PC-3 (cell line): ENCODE measurements around the gene TAS1R3.

ENCODE experiments used
- EZH2 ChIP-seq: fragments of 300-600 bp; sonication (generic); IDR thresholded peaks from one replicate; pipeline ENCODE4 v1.6.1; 2017; ENCODE audit warnings: antibody characterized with exemption, mild to moderate bottlenecking, low read length; ENCODE audit not compliant: unreplicated experiment
- TF ChIP-seq, protein P1 (sequence below): fragments of 300-600 bp; sonication (generic); conservative IDR thresholded peaks from 2 replicates; pipeline ENCODE4 v1.5.1; 2017; ENCODE audit warnings: antibody characterized with exemption, low read depth, mild to moderate bottlenecking, low read length

DNA sequence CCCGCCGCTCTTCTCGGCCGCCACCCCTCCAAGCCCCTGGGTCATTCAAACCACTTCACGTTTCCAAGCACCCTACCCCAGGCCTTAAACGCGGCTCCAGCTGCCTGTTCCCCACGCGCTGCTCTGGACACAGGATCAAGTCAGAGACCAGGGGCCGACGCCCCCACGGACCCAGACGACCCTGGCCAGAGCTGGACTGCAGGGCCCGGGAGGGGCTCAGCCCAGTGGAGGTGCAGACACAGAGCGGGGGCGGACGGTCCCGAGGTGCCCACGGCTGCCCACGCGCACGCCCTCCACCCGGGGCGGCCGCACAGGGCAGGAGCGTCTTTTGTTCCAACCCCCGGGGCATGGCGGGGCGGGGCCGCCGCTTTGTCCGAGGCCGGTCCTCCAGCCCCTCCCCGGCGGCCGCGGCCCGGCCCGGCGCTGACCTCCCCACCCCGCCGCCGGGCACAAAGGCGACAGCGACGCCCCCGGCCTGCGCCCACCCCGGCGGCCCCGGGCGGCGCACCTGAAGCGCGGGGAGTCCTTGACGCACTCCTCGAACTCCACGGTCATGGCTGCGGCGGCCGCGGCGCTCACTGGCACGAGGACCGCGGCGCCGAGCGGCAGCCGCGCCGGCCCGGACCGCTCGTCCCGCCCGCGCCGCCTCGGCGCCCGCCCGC, 23.7 kb upstream of the TAS1R3 start:
- TF ChIP-seq EZH2 = no peak
- TF ChIP-seq, protein P1, sequence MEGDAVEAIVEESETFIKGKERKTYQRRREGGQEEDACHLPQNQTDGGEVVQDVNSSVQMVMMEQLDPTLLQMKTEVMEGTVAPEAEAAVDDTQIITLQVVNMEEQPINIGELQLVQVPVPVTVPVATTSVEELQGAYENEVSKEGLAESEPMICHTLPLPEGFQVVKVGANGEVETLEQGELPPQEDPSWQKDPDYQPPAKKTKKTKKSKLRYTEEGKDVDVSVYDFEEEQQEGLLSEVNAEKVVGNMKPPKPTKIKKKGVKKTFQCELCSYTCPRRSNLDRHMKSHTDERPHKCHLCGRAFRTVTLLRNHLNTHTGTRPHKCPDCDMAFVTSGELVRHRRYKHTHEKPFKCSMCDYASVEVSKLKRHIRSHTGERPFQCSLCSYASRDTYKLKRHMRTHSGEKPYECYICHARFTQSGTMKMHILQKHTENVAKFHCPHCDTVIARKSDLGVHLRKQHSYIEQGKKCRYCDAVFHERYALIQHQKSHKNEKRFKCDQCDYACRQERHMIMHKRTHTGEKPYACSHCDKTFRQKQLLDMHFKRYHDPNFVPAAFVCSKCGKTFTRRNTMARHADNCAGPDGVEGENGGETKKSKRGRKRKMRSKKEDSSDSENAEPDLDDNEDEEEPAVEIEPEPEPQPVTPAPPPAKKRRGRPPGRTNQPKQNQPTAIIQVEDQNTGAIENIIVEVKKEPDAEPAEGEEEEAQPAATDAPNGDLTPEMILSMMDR = no peak
